Measurements from ENCODE around the gene DPM3.
"Not testable (repeated sequence)": the region's sequence is repeated elsewhere in the genome, so short reads cannot be mapped to it uniquely, and the experiment has no call there.

The DPM3 gene

DNA sequence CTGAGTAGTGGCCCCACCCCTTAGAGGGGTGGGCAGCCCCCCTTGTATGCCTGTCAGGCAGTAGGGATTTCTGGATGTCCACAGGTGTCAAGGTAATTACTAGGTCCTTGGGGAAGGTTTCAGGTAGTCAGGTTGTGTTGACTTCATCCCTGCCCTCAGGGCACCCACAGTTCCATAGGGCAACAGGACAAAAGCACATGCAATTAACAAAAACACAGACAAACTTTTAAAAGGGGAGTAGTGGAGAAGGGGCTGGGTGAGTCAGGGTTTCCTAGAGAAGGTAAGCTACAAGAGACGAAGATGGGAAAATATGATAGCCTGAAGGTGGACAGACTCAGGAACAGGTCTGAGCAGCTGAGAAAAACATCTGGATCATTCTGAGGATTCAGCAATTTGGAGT is 18.7 kb upstream of the DPM3 start:
- no peak for DNase-seq (ENCODE audit: low read depth in 2 of 2)

DNA sequence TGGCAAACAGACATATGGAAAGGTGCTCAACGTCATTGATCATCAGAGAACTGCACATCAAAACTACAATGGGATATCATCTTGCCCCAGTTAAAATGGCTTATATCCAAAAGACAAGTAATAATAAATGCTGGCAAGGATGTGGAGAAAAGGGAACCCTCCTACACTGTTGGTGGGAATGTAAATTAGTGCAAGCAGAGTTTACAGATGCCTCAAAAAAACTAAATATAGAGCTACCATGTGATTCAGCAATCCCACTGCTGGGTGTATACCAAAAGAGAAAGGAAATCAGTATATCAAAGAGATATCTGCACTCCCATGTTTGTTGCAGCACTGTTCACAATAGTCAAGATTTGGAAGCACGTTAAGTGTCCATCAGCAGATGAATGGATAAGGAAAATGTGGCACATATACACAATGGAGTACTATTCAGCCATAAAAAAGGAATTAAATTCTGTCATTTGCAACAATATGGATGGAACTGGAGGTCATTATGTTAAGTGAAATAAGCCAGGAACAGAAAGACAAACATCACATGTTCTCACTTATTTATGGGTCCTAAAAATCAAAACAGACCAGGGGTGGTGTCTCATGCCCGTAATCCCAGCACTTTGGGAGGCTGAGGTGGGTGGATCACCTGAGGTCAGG is 15.8 kb upstream of the DPM3 start:
- DNase-seq (ENCODE audit: low read depth in 2 of 2): not testable (repeated sequence)

DNA sequence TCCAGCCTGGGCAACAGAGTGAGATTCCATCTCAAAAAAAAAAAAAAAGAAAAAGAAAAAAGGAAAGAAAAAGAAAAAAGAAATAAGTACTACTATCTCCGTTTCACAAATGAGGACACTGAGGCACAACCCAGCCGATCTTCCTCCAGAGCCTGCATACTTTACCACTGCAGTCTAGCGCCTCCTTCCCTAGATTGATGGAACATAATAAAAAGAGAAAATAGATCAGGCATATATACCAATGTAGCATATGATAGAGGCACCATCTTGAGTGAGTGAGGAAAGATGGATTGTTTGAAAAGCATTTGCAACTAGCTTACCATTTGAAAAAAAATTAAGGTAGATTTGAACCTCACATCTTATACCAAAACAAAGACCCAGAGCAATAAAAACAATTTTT is 5.2 kb upstream of the DPM3 start:
- no peak for DNase-seq (ENCODE audit: low read depth in 2 of 2)

DNA sequence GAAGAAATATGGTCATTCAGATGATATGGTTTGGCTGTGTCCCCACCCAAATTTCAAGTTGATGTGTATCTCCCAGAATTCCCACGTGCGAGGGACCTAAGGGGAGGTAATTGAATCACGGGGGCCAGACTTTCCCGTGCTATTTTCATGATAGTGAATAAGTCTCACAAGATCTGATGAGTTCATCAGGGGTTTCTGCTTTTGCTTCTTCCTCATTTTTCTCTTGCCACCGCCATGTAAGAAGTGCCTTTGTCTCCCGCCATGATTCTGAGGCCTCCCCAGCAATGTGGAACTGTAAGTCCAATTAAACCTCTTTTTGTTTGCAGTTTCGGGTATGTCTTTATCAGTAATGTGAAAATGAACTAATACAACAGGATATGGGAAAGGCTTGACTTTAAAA is 1.4 kb upstream of the DPM3 start:
- DNase-seq (ENCODE audit: low read depth in 2 of 2): no peak

DNA sequence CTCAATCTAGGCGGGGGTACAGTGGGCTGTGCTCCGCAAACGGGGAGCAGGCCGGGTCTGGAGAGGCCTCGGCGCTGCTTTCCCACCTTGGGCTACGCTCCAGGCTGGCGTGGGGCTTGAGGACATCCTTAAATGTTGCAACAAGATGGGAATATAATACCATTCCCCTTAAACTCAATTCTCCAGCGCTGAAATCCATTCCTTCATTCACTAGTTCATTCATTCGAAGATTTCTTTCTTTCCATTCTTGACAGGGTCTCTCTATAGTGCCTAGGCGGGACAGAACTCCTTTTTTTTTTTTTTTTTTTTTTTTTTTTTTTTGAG is 261 bp upstream of the DPM3 start:
- no peak for DNase-seq (ENCODE audit: low read depth in 2 of 2)

DNA sequence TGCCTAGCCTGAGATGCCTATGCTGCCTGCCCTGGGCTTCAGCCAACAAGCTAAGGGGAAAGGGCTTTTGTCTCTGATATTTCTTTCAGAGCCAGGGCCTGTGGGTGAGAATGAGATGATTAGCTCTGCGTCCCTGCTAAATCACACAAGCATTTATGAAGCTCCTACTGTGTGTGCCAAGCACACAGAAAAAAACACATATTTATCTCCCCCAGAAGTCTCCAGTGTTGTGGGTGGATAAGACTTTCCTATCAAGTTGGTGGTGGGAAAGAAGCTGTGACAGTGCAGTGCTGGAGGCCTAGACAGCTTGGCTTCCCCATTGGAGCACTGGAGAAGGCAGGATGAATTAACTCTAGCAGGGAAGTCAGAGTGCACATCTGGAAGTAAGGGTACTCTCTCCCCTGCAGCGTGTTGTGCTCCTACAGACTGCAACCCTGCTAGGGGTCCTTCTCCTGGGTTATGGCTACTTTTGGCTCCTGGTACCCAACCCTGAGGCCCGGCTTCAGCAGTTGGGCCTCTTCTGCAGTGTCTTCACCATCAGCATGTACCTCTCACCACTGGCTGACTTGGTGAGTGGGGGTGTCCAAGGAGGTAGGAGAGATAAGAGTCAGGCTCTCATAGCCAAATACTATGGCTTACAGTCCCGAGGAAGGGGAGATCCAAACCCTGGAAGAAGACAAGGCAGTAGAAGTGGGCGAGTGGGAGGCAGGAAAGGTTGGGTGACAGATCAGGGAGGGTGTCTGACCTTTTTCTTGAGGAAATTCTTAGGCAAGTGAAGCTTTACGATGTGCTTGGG is 3.0 kb downstream of the DPM3 start:
- DNase-seq (ENCODE audit: low read depth in 2 of 2): no peak

DNA sequence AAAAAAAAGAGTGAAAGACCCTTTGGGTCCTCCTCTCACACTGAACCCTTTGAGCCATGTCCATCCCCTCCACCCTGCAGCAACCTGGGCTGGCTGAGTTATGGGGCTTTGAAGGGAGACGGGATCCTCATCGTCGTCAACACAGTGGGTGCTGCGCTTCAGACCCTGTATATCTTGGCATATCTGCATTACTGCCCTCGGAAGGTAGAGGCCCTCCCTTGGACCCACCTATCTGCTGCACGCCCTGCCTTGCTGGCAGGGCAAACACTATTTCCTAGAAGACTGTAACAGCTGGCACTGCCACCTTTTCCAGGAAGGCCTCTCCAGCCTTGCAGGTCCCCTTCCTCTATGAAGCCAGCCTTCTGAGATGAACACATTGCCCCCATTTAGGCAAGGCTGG is 3.6 kb downstream of the DPM3 start:
- no peak for DNase-seq (ENCODE audit: low read depth in 2 of 2)

DNA sequence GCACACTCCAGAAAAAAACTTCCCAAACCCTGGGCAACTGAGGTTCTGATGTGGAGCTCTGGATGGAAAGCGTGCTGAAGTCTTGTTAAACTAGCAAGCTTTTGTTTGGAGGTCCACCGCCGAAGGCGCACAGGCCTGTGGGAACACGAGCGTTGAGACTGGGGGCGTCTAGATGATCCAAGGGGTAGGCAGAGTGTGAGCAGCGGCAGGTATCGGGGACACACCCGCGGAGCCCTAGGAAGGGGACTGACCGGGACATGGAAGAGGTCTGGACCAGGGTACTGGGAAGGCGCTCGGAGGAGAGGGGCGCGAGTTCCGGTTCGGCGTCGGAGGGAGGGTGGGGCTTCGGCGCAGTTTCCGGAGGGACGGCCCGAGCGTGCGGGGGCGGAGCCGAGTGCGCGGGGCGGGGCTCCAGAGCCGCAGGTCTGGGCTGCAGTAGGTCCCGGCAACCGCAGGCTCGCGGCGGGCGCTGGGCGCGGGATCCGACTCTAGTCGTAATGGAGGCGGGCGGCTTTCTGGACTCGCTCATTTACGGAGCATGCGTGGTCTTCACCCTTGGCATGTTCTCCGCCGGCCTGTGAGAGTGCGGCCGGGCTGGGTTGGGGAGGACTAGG is 4.8 kb downstream of the DPM3 start, which contains the start of gene SLC50A1:
Gene SLC50A1 (plus strand): TSS at position 438 of the 614 bp plus-strand sequence. CDS start 60 bp downstream, at position 498.
- peak; percentile 90 to 93 for DNase-seq (ENCODE audit: low read depth in 2 of 2)

DNA sequence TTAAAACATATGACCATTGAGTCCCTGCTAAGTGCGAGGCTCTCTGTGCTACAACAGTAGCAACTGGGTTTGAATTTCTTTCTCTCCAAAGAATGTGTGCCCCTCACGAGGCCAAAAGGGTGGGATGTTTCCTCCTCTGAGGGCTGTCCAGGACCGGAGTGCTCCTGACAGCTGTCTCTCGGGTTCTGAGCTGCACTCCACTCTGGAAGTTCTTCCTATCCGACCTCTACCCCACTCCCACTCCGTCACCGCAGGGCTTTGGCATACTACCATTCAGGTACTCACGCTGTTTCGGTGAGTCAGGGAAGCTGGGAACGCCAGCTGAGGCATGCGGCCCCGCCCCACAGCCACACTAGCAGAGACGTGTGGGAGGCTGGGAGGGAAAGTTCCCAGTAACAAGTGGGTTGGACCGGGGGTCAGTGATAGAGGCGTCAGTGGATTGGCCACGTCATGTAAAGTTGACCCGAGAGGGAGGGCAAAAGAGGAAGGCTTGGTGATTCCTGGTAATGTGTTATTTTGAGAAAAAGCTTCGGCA is 5.4 kb downstream of the DPM3 start:
- peak; percentile 58 to 84 for DNase-seq (ENCODE audit: low read depth in 2 of 2)

DNA sequence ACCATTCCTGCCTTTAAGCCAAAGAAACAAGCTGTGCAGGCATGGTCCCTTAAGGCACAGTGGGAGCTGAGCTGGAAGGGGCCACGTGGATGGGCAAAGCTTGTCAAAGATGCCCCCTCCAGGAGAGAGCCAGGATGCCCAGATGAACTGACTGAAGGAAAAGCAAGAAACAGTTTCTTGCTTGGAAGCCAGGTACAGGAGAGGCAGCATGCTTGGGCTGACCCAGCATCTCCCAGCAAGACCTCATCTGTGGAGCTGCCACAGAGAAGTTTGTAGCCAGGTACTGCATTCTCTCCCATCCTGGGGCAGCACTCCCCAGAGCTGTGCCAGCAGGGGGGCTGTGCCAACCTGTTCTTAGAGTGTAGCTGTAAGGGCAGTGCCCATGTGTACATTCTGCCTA is 6.0 kb downstream of the DPM3 start:
- no peak for DNase-seq (ENCODE audit: low read depth in 2 of 2)

DNA sequence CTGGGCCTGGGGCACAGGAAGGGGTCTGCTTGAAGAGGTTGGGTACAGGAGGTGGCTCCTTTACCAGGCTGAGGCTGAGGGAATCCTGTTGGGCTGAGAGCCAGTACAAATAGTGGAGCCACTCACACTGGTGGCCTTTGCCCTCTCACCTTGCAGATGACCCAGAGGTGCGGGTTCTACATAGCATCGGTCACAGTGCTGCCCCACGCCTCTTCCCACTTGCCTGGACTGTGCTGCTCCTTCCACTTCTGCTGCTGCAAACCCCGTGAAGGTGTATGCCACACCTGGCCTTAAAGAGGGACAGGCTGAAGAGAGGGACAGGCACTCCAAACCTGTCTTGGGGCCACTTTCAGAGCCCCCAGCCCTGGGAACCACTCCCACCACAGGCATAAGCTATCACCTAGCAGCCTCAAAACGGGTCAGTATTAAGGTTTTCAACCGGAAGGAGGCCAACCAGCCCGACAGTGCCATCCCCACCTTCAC is 6.5 kb downstream of the DPM3 start:
- DNase-seq (ENCODE audit: low read depth in 2 of 2): no peak

DNA sequence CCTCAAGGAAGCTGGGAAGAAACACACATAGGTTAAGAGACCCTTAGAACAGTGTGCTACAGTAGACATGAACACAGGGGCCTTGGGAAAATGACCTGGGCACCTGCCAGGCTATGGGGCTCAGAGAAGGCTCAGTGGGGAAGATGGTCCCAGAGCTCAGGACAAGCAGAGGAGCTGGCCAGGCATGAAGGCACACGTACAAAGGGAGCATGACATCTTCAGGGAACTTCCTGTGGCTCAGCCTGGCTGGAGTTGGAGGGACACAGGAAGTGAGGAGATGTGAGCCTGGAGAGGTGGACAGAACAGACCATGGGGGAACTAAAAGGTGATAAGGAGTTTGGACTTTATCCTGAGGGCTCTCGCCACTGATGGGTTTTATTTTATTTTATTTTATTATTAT is 8.5 kb downstream of the DPM3 start:
- no peak for DNase-seq (ENCODE audit: low read depth in 2 of 2)

DNA sequence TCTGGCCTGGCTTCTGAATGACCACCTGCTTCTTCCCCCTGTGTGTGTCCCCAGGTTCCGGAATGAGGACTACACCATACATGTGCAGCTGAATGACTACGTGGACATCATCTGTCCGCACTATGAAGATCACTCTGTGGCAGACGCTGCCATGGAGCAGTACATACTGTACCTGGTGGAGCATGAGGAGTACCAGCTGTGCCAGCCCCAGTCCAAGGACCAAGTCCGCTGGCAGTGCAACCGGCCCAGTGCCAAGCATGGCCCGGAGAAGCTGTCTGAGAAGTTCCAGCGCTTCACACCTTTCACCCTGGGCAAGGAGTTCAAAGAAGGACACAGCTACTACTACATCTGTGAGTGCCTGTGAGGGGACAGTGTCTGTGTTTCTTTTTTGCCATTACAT is 9.0 kb downstream of the DPM3 start:
- no peak for DNase-seq (ENCODE audit: low read depth in 2 of 2)

DNA sequence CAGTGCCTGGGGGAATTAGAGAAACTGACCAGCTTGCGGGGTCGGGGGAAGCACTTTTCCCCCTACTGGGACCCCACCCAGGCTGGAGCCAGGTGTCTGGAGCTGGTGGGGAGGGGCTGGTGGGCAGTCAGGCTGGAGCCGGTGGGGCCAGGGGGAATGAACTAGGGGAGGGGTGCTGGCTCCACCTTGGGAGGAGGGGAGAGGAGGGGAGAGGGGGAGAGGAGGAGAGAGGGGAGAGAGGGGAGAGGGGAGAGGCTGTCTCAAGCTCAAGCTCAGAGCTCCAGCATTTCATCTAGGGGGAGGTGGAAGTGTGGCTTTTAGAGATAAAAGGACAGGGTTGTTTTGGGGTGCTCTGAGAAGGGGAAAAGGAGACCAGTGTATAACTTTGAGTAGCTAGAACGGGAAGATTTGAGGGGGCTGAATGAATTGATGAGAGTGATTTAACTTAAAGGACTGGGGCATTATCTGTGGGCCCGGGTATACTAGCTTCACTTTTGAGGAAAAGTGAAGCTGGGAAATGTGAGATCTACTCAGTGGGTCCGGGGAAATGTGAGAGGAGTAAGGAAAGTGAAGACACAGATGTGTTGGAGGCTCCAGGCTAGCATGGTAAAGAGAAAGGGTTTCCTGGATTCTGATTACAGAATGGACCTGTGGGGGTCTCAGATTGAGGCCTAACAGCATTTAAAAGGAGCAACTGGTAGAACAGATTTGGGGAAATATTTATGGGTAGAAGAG is 9.9 kb downstream of the DPM3 start:
- no peak for DNase-seq (ENCODE audit: low read depth in 2 of 2)

DNA sequence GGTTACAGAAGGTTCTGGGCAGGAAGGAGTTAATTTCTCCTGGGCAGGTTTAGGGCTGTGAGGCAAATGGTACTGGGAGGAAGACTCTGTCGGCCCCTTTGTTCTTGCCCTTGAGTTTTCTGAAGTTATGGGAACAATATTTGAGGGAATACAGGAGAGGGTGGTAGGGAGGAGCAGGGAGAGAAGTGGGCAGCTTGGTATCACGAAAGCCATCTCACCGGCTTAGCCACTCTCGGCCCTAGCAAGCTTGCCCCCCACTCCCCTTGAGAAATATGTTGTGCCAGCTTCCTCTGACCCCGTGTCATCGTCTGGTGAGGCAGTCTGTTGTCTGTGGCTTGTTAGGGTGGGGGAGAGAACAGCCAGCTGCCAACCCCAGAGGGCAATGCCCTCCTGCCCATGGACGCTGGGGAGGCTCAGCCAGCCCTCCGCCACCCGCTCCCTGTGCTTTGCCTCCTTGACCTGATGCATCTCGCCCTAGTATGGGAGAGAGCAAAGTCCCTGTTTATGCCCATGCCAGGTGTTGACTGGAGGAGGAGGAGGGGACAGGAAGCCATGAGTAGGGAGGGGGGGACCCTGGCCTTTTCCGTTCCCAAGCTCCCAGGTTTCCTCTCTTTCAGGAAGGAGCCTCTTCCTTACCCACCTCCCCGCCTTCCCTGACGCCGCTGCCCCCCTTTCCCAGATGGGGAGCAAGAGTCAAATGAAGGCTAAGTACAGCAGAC is 11.4 kb downstream of the DPM3 start:
- DNase-seq (ENCODE audit: low read depth in 2 of 2): no peak

DNA sequence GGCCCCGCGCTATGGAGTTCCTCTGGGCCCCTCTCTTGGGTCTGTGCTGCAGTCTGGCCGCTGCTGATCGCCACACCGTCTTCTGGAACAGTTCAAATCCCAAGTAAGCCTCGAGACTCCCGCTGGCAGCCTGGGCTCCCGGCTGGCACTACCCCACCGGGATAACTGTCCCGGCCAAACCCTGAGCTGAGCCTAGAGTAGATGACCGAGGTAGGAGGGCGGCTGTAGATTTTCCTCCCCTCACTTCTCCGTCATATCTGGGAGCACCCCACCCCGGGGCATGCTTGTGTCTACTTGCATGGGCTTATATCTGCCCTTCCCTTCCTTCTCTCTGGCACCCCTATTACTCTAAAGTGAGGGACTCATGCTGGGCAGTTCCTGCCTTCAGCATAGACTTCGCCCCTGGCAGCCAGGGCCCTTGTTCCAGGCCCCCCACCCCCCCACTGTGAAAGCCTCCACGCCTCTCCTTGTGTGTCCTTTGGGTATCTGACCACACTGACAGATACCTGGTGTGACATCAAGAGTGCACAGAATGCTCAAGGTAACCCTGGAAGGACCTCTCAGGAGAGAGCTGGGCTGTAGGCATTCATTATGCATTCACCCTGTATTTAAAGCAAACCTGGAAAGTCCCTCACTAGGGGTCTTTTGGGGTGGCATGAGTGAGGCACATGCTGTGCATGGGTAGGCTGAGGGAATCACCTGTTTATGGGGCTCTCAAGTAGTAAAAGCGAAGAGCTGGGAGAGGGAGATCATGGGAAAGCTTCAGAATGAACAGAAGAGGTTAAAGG is 12.2 kb downstream of the DPM3 start:
- DNase-seq (ENCODE audit: low read depth in 2 of 2): no peak

DNA sequence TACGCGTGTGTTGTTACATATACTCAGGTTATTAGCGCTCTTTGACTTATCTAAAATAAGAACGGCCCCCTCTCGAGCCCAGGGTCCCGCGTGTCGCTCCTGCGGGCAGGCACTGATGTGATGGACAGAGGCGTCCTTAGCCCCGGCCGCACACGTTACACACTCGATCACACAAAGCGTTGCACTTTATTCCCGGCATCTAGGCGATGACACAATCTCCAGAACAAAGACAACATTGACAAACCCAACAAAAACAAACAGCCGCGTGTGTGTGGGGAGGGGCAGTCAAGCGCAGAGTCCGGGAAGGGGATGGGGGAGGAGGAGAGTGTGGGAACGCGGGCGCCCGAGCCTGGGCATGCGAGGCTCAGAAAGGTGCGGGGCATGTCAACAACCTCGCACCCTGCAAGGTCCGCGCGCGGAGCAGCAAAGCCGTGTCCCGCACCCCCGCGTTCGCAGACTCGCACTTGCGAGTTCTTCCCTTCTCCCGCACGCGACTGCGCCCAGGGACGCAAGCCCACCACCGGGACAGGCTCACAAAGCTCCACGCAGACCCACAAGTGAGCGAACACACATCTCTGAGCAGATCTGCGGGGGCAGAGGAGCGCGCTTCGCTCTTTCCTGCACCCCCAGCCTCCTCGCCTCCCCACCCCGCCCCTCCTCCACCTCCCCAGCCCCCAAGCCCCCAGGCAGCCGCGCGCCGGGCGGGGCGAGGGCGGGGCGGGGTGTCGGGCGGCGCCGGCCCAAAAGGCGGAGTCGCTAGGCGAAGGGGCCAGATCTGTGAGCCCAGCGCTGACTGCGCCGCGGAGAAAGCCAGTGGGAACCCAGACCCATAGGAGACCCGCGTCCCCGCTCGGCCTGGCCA is 13.0 kb downstream of the DPM3 start, which contains the start of gene EFNA1:
Gene EFNA1 (plus strand): TSS at position 772 of the 862 bp plus-strand sequence. CDS start 102 bp downstream, outside the sequence.
- no peak for DNase-seq (ENCODE audit: low read depth in 2 of 2)

DNA sequence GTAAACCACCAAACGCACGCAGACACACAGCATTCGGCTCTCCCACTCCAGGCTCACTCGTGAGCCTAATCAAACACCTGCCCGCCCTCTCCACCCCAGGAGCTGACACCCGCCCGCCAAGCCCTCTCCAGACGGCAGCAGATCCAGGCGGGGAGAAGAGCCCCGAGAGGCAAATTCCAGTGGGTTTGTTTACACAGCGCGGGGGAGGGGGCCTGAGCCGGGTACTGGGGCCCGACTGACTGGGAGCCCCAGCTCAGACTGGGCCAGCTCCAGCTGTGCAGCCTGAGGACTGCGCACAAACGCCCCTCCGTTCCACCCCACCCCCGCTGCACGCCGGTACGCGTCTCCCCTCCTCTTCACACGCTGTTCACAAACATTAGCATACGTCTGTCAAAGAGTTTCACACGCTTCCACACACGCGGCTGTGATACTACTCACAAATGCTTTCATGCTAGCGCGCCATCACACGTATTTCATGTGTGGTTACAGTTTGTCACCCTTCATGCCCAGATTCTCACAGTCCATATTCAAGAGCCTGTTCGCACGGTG is 13.7 kb downstream of the DPM3 start:
- peak; percentile 10 to 28 for DNase-seq (ENCODE audit: low read depth in 2 of 2)

DNA sequence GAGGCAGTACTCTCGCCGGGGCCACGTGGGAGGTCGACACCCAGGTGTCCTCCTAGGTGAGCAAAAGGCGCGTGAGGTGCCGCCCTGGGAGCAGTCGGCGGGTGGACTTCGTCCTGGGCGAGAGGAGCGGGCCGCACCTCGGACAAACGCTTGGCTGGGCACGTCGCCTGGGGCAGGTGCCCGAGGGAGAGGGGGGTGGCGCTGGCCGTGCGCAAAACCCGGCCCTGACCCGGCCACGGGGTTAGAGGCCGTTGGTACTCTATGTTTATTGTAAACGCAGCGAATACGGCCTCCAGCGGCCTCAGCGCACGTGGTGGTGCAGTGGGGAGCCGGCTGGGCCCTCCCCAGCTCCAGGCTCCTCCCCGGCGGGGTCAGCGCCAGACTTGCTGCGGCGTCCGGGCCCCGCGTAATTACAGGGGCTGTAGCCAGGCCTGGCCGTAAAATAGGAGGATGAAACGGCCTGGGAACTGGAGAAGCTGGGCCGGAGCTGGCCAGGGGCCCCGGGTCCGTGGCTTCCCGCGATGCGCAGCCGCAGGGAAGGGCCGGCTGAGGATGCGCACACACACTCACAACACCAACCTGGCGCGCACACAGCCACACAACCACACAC is 14.3 kb downstream of the DPM3 start:
- no peak for DNase-seq (ENCODE audit: low read depth in 2 of 2)
